SHP77 treated with DMSO at 0.1 percent for 48 hours (cell line): ENCODE measurements around the gene ROR2.
"Not testable (repeated sequence)": the region's sequence is repeated elsewhere in the genome, so short reads cannot be mapped to it uniquely, and the experiment has no call there.

Experiments used
- DNase-seq: peaks from one replicate; lab custom pipeline; 2025; lab: John Stamatoyannopoulos, UW

ROR2 gene

DNA sequence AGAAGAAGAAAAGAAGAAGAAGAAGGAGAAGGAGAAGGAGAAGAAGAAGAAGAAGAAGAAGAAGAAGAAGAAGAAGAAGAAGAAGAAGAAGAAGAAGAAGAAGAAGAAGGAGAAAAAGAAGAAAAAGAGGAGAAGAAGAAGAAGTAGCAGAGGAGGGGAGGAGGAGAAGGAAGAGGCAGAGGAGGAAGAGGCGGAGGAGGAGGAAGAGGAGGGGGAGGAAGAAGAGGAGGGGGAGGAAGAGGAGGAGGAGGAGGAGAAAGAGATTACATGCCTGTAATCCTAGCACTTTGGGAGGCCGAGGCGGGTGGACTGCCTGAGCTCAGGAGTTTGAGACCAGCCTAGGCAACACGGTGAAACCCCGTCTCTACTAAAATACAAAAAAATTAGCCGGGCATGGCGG, 315.2 kb downstream of the ROR2 start:
- not testable (repeated sequence) for DNase-seq

DNA sequence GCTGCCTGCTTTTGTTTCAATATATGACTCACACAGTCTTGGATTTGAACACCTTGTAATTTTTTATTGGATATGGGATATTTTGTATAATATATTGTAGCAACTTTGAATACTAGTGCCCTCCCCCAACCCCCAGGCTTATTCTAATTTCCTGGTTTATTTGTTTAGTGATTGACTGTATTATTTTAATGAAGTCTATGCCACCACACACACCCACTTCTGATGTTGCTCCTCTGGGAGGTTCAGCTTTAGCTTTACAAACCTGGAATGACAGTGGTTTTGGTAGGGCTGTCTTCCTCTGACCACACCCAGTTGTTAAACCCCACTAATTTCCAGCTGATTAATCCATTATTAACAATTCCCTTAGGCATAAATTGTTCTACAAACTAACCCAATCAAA, 320.3 kb downstream of the ROR2 start:
- DNase-seq, result no peak

DNA sequence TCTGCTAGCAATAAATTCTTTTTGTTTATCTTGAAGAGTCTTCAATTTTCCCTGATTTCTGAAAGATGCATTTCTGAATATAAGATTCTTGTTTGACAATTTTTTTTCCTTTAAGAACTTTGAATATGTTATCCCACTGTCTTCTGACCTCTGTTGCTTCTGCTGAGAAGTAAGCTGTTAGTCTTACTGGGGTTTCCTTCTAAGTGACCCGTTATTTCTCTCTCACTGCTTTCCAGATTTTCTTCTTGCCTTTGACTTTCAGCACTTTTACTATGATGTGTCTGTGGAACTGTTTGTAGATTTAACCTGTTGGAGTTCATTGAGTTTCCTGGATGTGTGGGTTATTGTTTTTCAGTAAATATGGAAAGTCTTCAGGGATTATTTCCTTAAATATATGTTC, 321.1 kb downstream of the ROR2 start:
- DNase-seq, result no peak

DNA sequence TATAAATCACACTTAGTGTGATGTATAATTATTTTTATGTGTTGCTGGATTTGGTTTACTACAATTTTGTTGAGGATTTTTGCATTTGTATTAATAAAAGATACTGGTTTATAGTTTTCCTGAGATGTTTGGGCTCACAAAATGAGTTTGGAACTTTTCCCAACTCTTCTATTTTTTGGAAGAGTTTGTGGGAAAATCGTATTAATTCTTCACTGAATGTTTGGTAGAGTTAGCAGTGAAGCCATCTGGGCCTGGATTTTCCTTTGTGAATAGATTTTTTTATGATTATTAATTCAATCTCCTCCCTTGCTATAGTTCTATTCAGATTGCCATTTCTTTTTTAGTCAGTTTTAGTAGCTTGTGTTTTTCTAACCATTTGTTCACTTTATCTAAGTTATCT, 324.7 kb downstream of the ROR2 start:
- no peak for DNase-seq

DNA sequence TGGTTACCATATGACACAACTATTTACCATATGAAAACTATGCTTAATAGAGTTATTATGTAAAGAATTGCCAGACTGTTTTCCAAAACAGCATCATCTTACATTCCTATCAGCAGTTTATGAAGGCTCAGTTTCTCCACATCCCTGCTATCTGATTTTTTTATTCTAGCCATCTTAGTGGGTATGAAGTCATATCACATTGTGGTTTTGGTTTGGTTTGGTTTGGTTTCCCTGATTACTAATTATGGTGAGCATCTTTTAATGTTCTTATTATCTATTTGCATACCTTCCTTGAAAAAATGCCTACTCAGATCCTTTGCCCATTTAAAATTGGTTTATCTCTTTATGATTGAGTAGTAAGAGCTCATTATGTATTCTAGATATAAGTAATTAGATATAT, 327.0 kb downstream of the ROR2 start:
- no peak for DNase-seq

DNA sequence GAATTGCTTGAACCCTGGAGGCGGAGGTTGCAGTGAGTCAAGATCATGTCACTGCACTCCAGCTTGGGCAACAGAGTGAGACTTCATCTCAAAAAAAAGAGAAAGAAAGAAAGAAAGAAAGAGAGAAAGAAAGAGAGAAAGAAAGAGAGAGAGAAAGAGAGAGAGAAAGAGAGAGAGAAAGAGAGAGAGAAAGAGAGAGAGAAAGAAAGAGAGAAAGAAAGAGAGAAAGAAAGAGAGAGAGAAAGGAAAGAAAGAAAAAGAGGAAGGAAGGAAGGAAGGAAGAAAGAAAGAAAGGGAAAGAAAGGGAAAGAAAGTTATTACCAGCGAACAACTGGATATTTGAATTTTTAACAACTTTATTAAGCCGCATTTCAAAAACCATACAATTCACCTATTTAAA, 327.9 kb downstream of the ROR2 start:
- DNase-seq, result not testable (repeated sequence)

DNA sequence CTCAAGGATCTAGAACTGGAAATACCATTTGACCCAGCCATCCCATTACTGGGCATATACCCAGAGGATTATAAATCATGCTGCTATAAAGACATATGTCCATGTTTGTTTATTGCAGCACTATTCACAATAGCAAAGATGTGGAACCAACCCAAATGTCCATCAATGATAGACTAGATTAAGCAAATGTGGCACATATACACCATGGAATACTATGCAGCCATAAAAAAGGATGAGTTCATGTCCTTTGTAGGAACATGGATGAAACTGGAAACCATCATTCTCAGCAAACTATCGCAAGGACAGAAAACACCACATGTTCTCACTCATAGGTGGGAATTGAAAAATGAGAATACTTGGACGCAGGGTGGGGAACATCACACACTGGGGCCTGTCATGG, 336.0 kb downstream of the ROR2 start:
- not testable (repeated sequence) for DNase-seq

DNA sequence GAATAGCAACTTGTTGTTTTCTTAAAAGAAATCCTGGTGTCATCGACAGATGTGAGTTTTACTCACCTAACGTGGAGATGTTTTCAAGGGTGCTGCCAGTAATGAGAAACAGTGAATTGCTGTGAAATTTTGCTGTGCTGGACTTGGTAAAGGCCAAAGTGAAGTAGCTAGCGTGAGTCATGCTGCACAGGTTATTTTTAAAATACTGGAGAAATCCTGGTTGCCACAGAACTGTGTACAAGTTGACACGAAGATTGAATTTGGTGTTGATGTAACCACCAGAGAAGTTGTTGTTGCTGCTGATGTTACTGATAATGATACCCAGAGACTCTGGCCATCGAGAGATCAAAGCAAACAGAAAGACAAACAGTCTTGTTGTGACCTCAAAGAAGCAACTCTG, 338.4 kb downstream of the ROR2 start:
- no peak for DNase-seq

DNA sequence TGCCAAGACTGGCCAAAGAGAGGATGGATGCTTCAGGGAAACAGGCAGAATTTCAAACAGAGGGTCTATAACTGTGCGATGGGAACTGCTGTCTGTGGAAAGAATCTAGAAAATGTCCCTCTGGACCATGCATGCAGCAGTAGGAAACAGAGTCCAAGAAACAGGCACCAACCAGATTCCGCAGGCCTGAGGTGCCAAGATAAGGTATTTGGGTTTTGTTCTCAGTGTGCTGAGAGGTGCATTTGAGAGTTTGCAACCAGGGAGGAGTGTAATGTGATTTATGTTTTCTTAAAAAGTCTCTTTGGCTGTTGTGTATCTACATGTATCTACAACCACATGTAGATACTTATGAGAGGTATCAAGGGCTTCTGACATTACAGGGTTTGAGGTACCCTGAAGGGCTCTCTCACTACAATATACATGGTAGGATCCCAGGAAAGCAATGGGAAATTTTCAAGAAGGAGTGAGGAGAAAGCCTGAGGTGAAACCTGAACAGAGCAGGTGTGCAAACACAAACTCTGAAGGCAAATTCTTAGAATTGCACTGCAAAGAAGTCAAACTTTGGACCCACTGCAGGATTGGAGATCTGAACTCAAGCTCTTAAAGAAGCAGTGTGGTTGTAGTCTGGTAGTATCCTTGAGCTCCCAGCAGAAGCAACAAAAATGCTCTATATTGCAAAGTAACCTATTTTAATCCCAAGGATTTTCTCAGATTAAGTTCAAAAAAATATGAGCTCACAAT, 343.6 kb downstream of the ROR2 start:
- DNase-seq, result no peak

DNA sequence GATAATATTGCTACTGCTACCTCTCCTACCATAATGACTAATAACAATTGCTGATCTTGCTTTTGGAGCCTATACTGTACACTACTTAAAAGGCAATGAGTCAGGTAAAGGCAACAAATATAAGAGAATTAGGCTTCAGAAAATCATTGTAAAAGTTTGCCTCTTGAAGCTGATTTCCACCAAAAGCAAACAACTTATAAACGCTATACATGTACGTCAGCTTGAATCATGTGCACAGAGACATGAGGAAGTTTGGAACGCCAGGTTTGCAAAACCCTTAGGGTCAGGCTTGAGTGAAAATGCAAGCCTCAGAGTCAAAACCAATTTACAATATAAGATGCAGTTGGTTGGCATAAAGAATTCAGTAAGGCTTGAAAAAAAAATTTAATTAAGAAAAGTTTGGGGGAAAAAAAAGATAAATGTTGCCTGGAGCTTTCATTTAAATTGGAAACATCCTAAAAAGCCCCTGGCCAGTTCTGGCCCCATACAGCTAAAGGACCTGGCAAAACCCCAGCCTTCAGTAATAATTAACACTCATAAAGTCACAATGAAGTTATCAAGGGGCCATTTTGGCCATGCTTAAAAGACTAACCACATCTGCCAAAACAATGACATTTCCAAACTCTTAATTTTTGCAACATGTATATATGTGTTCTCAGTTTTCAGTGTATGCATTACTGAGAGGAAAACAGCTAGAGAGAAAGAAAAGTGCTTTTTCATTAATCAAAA, 345.4 kb downstream of the ROR2 start:
- no peak for DNase-seq

DNA sequence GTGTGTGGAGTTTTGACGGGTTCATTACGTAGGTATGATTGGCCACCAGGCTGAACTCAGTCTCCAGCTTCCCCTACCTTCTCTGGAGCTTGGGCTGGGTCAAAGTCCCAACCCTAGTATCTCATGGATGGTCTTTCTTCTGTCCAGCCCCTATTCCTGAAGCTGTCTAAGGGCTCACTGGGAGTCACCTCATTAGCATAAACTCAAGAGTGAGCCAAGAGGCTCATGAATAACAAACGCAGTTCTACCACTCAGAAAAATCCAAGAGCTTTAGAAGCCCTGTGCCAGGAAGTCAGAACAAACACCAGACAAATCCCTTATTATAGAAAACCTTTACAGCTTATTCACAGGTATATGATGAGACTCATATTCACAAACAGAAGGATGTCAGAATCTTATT, 346.1 kb downstream of the ROR2 start:
- DNase-seq, result no peak

DNA sequence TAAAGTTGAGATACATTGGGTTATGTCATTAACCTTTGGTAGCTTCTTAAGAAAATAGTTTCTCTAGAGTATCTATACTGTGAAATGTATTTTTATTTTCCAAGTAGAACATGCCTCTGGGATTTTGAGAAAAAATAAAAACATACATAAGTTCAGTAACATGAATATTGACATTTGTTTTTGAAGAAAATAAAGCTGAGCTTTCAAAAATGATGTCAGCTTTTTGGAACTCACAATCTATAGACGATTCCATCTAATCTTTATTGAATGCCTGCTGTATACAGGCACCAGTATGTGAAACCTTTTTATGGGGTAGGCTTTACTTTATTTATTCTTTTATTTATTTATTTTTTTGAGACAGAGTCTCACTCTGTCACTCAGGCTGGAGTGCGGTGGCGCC, 350.5 kb downstream of the ROR2 start:
- no peak for DNase-seq

DNA sequence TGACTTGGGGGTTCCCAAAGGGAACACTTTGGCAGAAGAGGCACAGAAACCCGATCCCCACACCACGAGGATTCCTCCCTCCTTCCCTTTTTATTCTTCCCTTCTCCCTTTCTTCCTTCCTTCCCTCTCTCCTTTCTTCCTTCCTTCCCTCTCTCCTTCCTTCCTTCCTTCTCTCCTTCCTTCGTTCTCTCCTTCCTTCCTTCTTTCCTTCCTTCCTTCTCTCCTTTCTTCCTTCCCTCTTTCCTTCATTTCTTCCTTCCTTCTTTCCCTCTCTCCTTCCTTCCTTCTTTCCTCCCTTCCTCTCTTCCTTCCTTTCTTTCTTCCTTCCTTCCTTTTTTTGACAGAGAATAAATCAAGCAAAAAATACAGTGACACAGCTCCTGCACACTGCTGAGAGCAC, 358.4 kb downstream of the ROR2 start:
- no peak for DNase-seq

DNA sequence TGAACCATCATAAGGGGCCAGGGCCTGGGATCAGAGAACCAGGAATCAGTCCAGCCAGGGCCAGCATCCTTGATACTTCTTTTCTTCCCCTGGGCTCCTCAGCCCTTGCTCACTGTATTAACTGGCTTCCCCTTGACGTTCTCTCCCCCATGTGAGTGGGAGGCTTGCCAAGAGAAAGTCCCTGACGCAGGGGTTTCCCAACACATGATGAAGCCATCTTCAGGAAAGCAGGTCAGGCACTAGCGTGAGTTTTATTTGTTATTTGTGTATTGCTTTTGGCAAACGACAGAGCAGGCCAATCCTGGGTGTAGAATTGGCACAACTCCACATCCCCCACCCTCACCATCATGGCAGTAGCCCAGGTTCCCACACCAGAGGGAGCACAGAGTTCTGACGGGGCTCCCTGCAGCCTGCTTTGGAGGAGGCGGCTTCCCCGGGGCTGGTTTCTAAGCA, 360.9 kb downstream of the ROR2 start:
- DNase-seq, result no peak

DNA sequence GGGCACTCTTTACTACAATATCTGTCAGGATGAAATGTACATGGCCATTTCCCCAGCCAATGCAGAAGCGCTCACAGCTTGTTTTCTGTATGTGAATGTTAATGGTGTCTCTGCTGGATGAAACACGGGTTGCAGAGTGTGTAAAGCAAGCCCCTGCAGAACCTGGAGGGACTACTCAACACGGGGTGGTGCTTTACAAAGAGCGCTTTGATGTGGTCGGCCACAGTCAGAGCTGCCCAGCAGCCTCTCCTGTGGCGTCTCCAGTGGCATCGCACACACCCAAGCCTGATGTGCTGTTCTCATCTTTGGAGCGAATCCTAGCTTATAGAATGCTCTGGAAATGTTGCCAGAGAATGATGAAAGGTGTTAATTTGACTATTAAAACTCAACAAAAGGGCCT, 363.7 kb downstream of the ROR2 start:
- DNase-seq, result no peak

DNA sequence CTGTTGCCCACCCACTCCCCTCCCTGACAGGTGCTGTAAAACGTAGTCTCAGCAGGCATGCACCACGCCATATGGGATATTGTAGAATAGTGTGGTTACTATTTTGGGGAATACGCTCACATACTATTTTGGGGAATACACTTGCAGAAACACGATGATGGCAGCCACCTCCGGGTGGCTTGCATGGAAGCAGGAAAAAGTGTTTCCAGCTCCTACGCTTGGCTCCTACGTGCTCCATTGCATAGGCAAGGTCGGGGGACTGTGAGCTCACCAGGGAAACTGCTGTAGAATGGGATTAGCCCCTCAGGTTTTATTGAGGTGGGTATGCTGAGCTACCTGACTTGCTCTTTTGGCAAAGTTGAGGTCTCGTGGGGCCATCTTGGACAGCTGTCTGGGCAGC, 366.1 kb downstream of the ROR2 start:
- DNase-seq, result no peak

DNA sequence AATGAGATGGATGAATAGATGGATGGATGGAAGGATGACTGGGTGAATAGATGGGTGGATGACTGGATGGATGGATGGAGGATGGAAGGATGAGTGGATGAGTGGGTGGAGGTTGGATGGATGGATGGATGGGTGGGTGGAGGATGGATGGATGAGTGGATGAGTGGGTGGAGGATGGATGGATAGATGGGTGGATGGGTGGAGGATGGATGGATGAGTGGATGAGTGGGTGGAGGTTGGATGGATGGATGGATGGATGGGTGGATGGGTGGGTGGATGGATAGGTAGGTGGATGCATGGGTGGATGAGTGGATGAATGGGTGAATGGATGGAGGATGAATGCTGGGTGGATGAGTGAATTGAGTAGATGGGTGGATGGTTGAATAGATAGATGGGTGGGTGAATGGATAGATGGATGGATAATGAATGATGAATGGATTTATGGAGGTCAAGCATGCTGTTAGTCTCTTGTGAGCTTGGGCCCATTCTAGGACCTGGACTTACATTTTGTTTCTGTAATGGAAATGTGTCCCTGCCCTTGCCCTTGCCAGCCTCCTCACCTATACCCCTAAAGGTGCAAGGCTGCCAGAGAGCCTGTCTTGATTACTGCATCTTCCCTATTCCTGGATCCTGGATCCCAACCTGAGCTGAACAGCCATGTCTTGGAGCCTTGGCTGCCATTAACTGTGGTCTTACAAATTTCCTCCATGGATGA, 366.7 kb downstream of the ROR2 start:
- DNase-seq, result no peak

DNA sequence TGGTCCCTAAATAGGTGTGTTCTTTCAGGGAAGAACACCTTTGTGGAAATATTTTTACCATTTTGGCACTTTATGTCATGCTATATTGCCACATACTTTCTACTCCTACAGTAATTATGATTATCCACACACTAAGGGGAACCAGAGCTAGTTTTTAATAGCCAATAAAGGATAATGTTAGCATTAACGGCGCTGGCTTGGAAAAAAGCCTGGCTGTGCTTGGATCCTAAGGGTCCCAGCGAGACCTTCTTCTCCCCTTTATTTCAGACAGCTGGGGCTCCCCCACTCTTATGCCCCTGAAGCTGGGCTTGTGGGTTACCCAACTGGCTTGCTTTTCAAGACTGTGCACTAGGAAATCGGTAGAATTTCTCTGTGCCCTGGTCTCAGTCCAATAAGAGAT, 367.8 kb downstream of the ROR2 start:
- no peak for DNase-seq

DNA sequence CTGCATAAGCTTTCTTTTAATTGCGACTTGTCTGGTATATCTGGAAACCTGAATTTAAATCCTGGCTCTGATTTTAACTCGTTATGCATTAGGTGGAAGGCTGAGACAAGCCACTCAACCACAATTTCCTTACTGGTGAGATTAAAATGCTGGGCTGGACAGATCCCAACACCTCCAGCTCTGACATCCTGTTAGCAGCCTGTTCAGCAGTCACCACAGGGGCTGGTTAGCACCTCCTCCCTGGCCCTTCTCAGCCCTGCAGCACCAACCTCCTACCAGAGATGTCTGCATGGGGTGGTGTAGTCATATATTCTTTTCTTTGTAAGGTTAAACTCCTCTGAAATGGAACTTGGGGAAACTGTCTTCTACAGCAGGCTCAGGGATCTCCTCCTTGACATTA, 369.9 kb downstream of the ROR2 start:
- DNase-seq, result no peak

DNA sequence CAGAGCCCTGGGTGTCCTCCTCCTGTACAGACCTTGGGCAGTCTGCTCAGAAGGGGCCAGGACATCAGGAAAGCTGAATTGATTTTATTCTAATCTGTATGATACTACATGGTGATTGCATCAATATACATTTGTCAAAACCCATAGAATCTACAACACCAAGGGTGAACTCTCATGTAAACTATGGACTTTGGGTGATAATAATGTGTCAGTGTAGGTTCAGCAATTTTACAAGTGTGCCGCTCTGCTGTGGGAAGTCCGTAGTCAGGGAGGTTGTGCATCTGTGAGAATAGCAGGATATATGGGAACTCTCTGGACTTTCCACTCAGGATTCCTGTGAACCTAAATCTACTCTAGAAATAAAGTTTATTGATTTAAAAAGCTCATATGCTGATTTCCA, 371.1 kb downstream of the ROR2 start:
- no peak for DNase-seq

DNA sequence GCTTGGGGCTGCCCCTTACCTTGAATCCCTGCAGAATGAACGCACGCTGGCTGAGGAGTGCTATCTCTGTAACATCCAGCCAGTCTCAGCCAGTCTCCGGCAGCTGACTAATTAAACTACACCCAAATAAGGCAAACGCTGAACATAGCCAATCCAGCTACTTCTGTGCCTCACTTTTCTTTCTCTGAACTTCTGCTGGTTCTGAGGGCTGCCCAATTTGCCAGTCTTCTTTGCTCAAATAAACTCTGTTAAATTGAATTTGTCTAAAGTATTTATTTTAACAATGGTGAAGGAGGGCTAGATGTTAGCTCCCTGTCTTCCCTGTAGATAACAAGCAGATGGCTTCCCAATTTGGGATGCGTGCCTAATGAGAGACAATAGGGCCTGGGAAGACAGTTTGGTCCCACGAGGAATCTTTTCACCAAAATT, 372.4 kb downstream of the ROR2 start:
- DNase-seq, result no peak

DNA sequence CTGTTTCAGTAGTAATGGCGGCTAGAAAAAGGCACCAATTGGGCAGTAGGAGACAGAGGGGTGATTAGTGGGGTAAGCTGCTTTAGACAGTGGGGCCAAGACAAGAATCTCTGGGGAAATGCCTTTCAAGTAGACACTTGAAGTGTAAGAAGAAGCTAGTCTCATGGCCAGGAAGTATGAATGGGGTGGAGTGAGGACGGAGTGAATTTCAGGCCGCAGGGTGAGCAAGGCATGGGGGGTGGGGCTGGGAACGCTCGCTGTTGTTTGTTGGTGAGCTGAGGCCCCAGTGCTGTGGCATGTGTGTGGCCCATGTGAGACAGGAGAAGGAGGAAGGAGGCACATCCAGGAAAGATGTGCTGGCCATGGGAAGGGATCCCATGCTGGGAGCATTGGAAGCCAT, 377.2 kb downstream of the ROR2 start:
- DNase-seq, result no peak

DNA sequence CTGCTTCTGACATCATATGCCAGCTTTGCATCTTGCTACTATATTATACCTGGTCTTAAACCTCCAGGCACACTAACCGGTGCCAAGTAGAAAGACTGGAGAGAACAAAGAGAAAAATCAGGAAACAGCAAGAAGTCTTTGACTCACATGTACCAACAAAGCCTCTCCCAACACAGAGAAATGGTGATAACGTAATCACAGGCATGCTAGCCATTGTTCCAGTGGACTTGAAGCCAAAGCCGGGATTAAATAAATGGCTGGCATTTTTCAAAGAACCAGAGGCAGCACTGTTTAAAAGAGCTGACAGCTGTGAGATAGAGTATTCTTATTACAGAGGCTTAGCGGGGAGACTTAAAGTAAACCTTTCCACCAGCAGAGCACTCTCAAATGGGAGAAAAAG, 378.0 kb downstream of the ROR2 start:
- no peak for DNase-seq
